ENCODE data around the gene MYO7A.

DNA sequence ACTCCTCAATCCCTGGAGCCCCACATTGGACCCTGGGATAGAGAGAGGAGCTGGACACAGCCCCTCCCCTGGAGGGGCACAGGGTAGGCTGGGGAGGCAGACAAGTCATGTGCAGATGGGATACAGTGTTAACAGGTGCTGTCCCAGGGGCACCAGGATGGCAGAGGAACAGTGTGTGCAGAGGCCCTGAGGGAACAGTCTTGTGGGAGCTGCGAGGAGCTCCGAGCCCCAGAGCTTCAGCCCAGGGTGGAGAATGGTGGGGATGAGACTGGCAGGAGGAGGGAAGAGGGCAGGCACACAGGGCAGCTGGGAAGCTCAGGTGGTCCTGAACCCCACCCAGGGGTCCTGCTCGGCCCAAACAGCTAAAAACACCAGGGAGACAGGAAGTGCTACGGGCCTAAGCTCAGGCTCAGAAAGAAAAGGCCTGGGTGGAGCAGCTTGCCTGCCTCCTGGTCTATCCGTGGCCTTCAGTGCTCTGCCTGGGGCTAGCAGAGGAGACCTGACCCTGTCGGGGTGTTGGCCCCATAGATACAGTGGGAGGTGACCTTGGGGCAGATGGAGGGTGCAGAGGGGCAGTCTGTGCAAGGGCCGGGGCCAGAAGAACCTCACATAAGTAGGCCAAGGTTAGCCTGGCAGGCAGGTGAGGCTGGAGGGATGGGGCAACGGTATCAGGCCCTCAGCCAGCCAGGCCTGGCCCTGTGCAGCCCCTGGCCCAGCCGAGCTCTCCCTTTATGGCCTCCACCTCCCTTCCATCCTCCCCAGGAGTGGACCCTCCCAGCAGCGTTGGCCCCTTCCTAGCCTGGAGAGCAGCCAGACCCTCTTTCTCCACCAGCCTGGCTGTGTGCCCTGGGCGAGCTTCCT is 45.8 kb upstream of the MYO7A start:
- TF ChIP-seq, protein P1, sequence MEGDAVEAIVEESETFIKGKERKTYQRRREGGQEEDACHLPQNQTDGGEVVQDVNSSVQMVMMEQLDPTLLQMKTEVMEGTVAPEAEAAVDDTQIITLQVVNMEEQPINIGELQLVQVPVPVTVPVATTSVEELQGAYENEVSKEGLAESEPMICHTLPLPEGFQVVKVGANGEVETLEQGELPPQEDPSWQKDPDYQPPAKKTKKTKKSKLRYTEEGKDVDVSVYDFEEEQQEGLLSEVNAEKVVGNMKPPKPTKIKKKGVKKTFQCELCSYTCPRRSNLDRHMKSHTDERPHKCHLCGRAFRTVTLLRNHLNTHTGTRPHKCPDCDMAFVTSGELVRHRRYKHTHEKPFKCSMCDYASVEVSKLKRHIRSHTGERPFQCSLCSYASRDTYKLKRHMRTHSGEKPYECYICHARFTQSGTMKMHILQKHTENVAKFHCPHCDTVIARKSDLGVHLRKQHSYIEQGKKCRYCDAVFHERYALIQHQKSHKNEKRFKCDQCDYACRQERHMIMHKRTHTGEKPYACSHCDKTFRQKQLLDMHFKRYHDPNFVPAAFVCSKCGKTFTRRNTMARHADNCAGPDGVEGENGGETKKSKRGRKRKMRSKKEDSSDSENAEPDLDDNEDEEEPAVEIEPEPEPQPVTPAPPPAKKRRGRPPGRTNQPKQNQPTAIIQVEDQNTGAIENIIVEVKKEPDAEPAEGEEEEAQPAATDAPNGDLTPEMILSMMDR (IDR thresholded peaks at IDR 0.05), result no peak
- no peak for TF ChIP-seq POLR2A (IDR thresholded peaks at IDR 0.05)

All from body of pancreas (tissue), 4 donors.